ENCODE results near the gene MAP3K2. TPM values are rescaled to one million over a fixed set of nuclear protein-coding genes. Genes with fewer than 3 reads are reported as not detected.

MAP3K2 gene
- total RNA-seq, 1 donor from 2014 or later, result 42.2 TPM

DNA sequence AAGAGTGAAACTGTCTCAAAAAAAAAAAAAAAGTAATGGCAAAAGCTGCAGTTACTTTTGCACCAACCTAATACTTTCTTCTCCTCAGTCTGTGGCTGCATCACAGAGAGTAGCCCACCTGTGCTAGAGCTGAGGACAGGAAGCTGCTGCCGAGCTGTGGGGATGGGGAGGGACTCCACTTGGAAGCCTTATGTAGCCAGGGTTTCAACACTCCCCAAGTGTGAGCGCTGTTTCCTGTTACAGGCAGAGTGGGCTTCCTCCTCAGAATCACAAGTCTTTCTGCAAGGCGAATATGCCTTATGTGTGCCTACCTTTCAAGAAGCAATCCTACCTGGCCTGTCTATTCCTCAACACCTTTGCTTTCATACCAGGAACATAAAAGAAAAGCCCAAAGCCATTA lies 131.4 kb downstream of the MAP3K2 start:
- Histone ChIP-seq H3K27me3 (ENCODE audit: control insufficient read depth, insufficient read depth, low read length) (no peaks in the 10 kb centered on the region), H3K36me3 (ENCODE audit: control insufficient read depth, insufficient read depth, low read length) (peaks cover 1% of the 10 kb centered on the region), H3K4me3 (ENCODE audit: low read depth, low read length) (no peak overlapping the region)
- TF ChIP-seq CTCF (IDR thresholded peaks at IDR 0.05; ENCODE audit: insufficient read depth, low read length, poor library complexity, severe bottlenecking), result no peak
- DNase-seq (ENCODE audit: low read depth), result no peak

GRCh38 chr2:127255721-127256120 lies 132.1 kb downstream of the MAP3K2 start:
- TF ChIP-seq CTCF (IDR thresholded peaks at IDR 0.05; ENCODE audit: insufficient read depth, low read length, poor library complexity, severe bottlenecking), result no peak
- DNase-seq (ENCODE audit: low read depth), result no peak
- Histone ChIP-seq H3K36me3 (ENCODE audit: control insufficient read depth, insufficient read depth, low read length) (peaks cover 1% of the 10 kb centered on the region), H3K27me3 (ENCODE audit: control insufficient read depth, insufficient read depth, low read length) (no peaks in the 10 kb centered on the region), H3K4me3 (ENCODE audit: low read depth, low read length) (no peak overlapping the region)

- no peak for TF ChIP-seq CTCF (IDR thresholded peaks at IDR 0.05; ENCODE audit: insufficient read depth, low read length, poor library complexity, severe bottlenecking)
- Histone ChIP-seq H3K36me3 (ENCODE audit: control insufficient read depth, insufficient read depth, low read length) (peaks cover 1% of the 10 kb centered on the region), H3K4me3 (ENCODE audit: low read depth, low read length) (no peak overlapping the region), H3K27me3 (ENCODE audit: control insufficient read depth, insufficient read depth, low read length) (no peaks in the 10 kb centered on the region)
- no peak for DNase-seq (ENCODE audit: low read depth)
Observed at GRCh38 chr2:127255146-127255545, 132.6 kb downstream of the MAP3K2 start.

- H3K27me3 ChIP-seq (ENCODE audit: control insufficient read depth, insufficient read depth, low read length), result no peaks in the 10 kb centered on the region
- no peak for TF ChIP-seq CTCF (IDR thresholded peaks at IDR 0.05; ENCODE audit: insufficient read depth, low read length, poor library complexity, severe bottlenecking)
- DNase-seq (ENCODE audit: low read depth), result peak; percentile 14
- peaks cover 1% of the 10 kb centered on the region for H3K36me3 ChIP-seq (ENCODE audit: control insufficient read depth, insufficient read depth, low read length)
- H3K4me3 ChIP-seq (ENCODE audit: low read depth, low read length), result no peak overlapping the region
Observed at GRCh38 chr2:127254386-127254981, 133.3 kb downstream of the MAP3K2 start.

Other genes starting within 250 kb of the MAP3K2 start
- 1.1 and 2.3 TPM in 2 replicates for gene CYP27C1, start 167.7 kb downstream of the MAP3K2 start, total RNA-seq
- gene ERCC3, start 93.8 kb downstream of the MAP3K2 start, total RNA-seq, result 31.5 and 34.9 TPM in 2 replicates
- 1.4 and 2.9 TPM in 2 replicates for gene PROC, start 30.5 kb upstream of the MAP3K2 start, total RNA-seq
- 48.0 and 48.4 TPM in 2 replicates for gene IWS1, start 138.5 kb upstream of the MAP3K2 start, total RNA-seq
- gene MYO7B, start 147.7 kb upstream of the MAP3K2 start, total RNA-seq, result 0.50 and 0.62 TPM in 2 replicates